Measurements from ENCODE around the gene HOXD11.

Gene HOXD11

GRCh38 chr2:176081376-176081836 is 25.7 kb upstream of the HOXD11 start:
- no peak for DNase-seq (ENCODE audit: low read depth in 2 of 3, low spot score in 2 of 3)

GRCh38 chr2:176081837-176082524 is 25.1 kb upstream of the HOXD11 start:
- no peak for DNase-seq (ENCODE audit: low read depth in 2 of 3, low spot score in 2 of 3)

DNA sequence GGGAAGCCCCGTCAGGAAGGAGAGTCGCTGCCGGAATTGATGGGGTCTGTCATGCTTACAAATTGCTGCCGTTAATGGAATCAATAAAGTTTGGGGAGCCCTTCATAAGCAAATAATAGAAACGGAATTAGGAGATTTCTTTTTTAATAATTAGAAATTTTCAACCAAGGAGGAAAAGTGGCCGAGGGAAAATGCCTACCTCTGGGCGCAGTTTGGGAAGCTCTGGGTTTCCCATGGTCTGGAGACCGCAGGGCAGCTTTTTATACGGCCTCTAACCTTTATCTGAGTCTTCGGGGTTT is 24.6 kb upstream of the HOXD11 start:
- DNase-seq (ENCODE audit: low read depth in 2 of 3, low spot score in 2 of 3) = no peak

DNA sequence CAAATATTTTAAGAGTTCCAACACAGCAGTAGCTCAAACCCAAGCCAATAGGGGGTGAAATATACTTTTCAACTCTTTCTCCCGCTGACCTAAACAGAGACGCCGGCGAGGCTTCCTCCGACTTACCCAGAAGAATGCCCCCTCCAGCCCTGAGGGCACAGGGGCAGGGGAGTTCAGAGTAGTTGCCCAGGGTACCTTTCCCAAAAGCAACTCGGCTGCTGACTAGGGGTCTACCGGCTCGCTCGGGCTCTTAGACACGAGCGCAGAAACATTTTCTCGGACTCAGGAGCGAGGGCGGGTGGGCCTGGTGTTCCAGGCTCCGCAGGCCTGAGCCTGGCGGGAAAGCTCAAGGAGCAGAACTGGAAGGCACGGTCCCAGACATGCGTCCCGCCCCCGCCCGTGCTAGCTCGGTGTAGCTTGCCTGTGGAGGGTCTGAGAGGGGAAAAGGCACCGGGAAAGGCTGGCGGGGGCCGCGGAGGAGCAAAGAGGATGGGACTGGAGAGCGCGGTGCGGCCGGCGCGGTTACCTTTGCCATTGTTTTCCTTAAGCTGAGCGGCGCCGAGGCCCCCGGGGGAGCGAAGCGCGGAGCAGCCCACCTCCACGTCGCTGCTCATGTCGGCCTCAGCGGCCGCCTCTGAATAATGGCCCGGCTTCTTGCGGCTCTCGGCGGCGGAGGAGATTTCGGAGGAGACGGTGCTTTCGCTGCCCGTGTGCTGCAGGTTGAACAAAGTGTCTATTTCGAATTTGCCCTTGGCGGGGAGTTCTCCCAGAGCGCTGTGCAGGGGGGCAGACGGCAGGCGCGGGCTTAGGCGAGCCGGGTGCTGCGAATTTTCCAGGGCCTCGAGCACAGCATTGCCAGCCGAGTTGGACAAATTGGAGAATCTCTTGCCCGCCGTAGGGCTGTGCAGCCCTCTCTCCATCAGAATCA is 24.0 kb upstream of the HOXD11 start:
- no peak for DNase-seq (ENCODE audit: low read depth in 2 of 3, low spot score in 2 of 3)

DNA sequence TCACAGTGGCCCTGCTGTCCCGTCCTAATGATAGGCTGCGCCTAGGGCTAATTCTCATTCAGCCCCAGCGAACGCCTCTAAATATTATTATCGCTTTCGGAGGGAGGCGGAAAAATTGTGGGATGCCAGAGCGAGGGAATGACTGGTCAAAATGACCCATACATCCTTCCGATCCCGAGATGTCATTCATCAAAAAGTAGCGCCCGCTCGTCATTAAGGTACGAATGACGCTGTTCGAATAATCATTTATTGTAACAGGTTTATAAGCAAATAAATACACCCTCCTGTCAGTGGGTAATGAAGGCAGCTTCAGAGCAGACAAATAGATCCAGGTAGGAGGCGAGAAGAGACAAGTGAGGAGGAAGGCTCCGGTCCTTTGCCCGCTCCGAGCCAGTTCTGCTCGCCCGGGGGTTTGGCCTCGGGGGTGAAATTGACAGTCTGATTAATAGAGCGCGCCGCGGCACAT is 23.3 kb upstream of the HOXD11 start, which contains the start of gene EVX2:
Gene EVX2, minus strand, starts transcription at position 167 of the 466 bp plus-strand sequence. CDS start 186 bp downstream, outside the sequence.
- no peak for DNase-seq (ENCODE audit: low read depth in 2 of 3, low spot score in 2 of 3)

DNA sequence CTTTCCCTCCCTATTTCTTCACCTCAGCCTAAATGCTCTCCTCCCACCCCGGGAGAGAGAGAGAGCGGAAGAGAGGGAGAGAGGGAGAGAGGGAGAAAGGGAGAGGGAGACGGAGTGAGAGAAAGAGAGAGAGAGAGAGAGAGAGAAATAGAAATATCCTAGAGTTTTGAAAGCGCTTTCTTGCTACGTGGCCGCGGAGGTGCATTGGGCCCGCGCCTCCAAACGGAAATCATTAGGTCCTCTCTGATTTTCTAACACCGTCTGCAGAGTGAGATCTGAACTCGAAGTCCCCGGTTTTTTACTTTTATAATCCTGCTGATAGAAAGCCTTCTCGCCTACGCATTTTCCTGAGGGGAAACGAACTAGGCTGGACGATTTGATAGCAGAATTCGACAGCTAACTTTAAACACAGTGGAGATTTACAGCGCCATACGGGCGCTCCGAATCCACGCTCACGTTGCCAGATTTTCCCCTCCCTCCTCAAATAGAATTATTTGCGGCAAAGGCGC is 22.4 kb upstream of the HOXD11 start:
- DNase-seq (ENCODE audit: low read depth in 2 of 3, low spot score in 2 of 3) = no peak

DNA sequence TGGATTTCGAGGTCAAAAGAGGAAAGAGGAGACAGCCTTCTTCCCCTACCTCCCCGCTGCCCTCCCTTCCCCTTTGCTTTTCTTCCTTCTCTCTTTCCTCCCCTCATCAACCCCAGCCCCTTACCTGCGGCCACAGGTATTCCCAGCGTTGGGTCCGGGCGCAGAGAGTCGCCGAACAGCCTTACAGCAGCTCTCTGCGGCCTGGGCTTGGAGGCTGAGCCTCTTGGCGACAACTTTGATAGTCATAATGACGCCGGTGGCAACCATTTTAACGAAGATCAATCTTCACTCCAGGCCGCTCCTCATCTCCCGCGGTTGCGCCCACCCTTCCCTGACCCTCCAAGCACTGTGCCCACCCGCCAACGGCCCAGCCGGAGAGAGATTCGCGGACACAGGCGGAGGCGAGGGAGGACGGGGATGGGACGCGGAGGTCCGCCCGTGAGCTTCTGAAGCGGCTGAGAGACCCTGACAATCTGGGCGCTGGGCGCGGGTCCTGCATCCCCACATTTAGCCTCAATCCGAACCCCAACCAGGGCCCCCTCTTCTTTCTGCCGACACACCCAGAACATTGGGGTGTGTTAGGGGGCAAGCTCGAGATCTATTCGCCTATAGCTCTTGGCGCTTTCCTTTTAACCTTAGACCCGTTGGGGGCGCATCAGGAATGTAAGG is 21.8 kb upstream of the HOXD11 start:
- no peak for DNase-seq (ENCODE audit: low read depth in 2 of 3, low spot score in 2 of 3)

DNA sequence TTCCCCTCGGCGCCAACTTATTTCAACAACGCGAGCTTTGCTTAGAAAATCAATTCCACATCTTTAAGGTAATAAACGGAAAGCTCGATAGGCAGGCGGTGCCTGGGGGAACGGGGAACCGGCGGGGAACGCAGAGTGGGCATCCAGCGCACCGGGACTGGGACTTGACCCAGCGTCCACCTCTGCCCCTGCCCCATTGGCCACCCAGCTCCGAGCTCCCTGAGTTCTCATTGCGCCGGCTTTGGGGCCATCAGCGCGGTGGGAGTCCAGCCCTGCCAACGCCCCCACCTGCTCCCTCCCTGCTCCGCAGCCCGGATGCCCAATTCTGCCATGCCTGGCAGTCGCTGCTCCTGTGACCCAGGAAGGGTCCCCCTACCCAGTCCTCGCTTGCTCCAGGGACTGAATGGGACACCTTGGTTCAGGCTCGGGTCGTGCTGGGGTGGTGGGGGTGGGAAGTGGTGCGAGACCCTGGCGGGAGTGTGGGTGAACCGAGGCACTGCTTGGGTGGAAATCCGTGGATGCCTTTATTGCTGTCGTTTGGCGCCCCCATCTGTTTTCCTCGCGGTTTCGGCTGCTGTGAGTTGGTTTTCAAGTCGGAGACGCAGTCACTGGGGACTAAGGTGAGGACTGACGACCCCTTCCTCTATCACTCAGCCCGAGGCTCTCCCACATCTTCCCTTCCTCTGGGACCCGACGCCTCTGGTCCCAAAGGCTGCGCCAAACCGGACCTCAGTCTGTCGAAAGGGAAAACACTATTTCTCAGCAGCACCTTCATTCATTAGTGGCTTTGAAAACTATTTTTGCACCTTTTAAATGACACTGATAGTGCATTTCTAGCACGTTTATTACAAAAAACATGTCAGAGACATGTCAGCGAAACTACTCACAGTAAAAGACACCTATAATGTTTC is 21.0 kb upstream of the HOXD11 start:
- no peak for DNase-seq (ENCODE audit: low read depth in 2 of 3, low spot score in 2 of 3)

- DNase-seq (ENCODE audit: low read depth in 2 of 3, low spot score in 2 of 3) = no peak
Observed at GRCh38 chr2:176087330-176088047, 19.6 kb upstream of the HOXD11 start.

DNA sequence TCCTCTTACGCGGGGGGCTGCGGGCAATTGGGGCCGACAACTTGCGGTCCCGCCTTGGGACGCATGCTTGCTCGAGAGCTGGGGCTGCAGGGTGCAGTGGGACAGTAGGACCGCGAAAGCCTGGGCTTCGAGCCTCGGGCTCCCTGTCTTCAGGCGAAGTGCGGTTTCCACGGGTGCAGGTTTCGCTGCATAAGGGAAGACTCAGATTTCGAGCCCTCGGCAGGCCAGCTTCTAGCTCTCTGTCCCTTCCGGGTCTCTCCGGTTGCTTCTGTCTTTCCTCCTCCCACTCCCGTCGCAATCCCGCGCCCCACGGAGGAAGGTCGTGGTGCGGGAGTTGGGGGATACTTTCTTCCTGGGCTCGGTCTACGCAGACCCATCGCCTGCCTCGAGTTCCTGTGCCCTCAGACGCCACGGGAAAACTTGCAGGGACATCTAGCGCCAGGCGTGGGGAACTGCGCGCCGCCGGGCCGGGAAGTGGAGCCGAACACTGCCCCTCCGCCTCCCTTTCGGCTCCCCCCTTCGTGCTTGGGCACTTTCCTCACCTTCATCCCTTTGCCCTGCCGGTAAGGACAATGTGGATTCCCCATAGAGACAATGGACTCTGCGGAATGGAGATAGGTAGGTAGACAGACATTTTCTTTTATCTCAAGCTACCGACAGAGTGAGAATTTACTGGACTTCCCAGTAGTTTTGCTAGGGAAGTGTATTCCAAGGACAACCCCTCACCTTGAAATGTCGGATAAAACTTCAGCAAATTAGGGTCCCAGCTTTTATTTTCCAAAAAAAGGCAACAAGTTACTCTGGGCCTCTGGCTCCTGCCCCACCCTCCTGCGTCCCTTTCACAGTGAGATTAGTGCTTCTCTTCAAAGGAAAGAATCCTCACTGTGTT is 18.8 kb upstream of the HOXD11 start:
- DNase-seq (ENCODE audit: low read depth in 2 of 3, low spot score in 2 of 3) = no peak

- DNase-seq (ENCODE audit: low read depth in 2 of 3, low spot score in 2 of 3) = no peak
Observed at GRCh38 chr2:176088937-176089842, 17.9 kb upstream of the HOXD11 start.

- DNase-seq (ENCODE audit: low read depth in 2 of 3, low spot score in 2 of 3) = no peak
Observed at GRCh38 chr2:176089843-176090395, 17.2 kb upstream of the HOXD11 start.

DNA sequence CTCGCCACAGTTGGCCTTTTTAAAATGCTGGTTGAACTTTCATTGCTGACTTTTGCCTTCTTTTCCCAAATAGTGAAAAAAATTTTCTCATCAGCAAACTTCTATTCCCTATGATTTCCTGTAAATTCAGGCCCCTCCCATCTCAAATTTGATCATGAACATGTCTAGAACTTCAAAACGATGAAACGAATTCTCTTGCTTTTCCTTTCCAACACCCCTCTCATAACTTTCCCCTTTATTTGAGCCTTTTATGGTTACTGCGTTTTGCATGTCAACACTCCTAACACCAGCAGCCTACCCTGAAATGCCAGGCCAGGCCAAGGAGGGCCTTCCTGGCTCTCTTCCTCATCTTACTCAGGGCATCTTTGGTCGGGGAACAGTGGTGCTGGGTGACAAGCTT is 16.2 kb upstream of the HOXD11 start:
- no peak for DNase-seq (ENCODE audit: low read depth in 2 of 3, low spot score in 2 of 3)

DNA sequence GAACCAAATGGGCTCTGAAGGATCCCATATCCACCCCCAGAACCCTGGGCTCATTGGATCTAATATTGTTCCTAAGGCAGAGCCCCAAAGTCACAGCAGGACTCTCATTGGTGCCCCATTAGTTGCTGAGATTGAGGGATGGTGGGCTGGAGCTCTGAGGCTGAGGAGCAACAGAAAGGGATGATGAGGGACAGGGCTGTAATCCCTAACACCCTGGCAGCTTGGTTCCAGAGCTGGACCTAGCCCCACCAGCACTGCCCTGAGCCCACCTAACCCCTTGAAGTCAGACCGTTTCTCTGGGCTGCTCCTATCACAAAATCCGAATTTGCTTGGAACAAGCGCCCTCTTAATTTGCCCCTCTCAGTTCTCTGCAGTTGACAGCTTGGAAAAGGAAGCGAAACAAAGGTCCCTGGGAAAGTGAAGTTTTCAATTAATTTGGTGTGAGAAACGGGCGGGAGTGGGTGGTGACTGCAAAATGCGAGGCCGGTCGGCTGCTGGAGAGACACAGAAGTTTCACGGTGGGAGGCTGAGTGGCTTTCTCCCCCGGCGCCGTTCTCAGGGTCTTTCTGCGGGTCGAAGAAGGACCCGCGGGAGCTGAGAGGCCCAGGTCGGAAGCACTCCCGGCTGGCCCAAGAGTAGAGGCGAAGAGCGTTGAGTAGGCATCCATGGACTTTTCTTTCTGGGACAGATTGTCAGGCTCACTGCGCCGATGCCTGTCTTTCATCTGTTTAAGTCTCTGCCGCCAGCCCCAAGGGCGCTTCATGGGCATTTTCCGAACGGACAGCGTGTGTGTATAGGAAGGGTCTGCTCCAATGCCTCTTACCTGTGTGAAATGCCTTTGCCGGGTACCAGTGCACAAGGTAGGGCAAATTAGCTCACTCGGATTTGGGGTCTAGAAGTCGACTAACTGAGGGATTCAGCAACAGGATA is 15.5 kb upstream of the HOXD11 start:
- DNase-seq (ENCODE audit: low read depth in 2 of 3, low spot score in 2 of 3) = no peak

- no peak for DNase-seq (ENCODE audit: low read depth in 2 of 3, low spot score in 2 of 3)
Observed at GRCh38 chr2:176092270-176093144, 14.6 kb upstream of the HOXD11 start, which contains the start of gene HOXD13. TSS of gene HOXD13 (plus strand) at chr2:176092721. CDS start at chr2:176092891, 170 bp downstream.

All from activated CD8-positive, alpha-beta memory T cell treated with anti-CD3 and anti-CD28 coated beads for 48 hours (primary cell).